ENCODE data around the gene METTL8. TPM values are rescaled to one million over a fixed set of nuclear protein-coding genes. Genes with fewer than 3 reads are reported as not detected.
"Not testable (repeated sequence)": the region's sequence is repeated elsewhere in the genome, so short reads cannot be mapped to it uniquely, and the experiment has no call there.

The METTL8 gene
- total RNA-seq, 1 donor from 2014 or later, result 23.2 TPM

DNA sequence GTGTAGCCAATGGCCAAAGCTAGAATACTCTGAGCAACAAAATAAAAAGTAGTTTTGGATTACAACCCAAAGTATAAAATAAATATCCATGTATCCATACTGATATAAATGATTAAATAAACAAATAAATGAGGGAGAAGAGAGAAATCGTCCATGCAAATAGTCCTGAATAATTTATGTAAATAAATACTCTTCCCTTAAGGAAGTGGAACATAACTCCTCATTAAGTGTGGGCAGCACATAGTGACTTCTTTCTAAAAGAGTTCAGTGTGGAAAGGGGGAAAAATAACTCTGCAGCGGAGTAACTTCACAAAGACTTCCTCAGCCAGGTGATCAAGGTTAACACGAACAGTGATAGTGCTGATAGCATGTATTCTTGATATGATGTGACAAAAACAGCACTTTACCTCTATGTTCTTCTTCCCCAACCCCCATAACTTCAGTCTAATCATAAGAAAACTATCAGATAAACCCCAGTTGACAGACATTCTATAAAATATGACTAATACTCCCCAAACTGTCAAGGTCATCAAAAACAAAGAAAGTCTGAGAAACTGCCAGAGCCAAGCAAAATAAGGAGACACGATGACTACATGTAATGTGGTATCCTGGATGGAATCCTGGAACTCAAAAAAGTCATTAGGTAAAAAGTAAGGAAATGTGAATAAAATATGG is 30.7 kb downstream of the METTL8 start:
- DNase-seq (ENCODE audit: low spot score in 2 of 2), result no peak
- FAIRE-seq, result no peak

DNA sequence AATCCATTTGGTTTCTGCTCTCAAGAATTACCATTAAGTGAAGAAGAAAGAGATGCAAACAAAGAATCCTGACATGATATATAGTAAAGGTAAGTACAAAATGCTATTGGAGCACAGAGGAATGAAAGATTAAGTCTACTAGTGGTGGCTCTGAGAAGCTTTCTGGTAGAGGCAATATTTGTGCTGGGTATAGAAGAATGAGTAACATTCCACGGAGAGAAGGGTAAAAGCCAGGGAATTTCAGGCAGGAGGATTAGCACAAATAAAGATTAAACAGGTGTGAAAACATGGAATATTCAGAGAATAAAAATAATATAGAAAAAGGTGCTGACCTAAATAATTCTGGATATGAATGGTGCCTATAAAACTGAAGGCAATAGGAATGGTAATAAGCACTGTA is 31.8 kb downstream of the METTL8 start:
- FAIRE-seq, result no peak
- DNase-seq (ENCODE audit: low spot score in 2 of 2), result no peak

DNA sequence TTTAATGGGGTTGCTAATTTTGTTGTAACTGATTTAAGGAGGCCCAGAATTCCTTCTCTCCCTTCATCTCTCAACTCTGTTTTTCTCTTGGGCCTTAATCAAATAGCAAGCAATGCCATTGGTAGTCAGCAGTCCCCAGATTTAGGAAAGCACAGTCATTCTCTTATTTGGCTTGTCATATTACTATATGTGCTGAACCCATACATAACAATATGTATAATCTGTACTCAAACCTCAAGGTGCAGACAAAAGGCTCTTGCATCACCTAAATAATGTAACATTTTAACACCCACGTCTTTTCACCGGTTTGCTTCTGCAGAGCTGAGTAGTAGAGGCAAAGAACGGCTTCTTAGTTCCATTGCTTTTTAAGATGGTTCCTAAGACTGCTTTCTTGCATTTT is 33.4 kb downstream of the METTL8 start:
- DNase-seq (ENCODE audit: low spot score in 2 of 2) (no peak), FAIRE-seq (no peak)

DNA sequence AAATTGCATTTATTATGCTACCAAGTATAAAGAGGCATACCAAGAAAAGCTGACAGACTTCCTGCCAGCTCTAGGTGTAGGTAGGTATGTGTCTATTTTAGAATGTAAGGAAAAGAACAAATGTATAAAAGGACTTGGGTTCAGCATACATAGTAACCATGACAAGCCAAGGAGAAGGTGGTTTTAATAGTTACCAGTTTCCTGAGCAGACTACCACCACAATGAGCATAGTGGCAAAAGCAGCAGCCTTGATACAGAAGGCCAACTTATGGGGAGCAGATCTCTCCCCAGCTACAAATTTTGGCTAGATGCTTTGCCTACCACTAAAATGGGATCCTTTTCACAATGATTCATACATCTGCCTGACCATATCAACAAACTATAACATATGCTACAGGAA is 34.5 kb downstream of the METTL8 start:
- FAIRE-seq, result no peak
- DNase-seq (ENCODE audit: low spot score in 2 of 2), result no peak

DNA sequence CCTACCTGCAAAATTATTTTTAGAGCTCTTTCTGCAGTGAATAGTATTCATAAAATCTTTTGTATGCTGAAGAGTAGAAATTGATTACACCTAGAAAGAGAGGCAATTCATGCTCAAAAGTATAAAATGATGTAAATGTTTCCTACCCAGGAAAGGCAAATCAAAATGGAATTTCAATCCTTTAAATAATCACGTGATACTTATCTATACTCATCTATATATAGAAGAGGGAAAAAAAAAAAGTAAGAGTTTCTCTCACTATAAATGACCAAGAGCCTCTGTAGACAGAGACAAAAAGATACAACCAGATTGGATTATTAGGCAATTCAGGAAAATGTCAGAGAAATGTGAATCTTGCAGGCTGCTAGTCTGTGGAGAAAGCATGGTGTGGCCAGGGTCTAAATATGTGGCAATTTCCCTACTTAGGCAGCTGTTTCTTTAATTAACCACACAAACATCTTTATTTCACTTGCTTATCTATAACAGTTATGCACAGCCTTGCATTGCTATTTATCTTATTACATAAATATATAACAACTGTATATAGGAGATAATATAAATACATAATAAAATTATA is 39.5 kb downstream of the METTL8 start:
- FAIRE-seq (no peak), DNase-seq (ENCODE audit: low spot score in 2 of 2) (no peak)

DNA sequence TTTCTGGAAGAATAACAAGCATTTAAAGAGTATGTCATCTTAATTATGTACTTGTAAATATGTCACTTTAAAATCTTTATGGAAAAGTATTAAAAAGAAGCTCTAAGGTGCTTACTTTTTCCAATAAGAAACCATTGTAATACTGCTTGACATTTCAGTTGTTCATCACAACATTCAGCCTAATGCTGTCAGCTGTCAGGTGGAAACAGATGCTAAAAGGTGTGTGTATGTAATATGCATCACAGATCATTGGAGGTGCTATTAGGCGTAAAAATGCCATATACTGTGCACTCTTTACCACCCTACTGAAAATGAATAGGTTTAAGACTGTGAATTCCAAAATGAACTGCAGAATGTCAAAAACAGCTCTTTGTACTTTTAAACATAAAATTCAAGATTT is 40.3 kb downstream of the METTL8 start:
- no peak for FAIRE-seq

DNA sequence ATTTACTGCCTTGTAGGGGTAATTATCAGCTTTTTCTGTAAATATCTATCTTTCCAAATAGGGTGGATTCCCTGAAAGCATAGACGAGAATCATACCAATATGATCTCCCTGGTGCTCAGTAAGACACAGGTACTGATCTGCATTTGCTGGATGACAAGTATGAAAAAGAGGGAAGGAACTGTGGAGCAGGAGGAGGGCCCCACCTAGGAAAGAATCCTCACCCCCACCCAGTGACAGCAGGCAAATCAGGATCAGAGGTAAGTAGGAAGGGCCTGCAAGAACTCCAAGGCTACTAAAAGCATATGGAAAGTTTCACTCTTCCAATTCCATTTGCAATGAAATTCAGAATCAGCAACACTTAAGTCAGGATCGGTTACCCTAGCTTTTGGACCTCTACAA is 42.3 kb downstream of the METTL8 start:
- FAIRE-seq, result no peak
- no peak for DNase-seq (ENCODE audit: low spot score in 2 of 2)

More for the DNA sequence above, 40.3 kb downstream of the METTL8 start:
- no peak for DNase-seq (ENCODE audit: low spot score in 2 of 2)

DNA sequence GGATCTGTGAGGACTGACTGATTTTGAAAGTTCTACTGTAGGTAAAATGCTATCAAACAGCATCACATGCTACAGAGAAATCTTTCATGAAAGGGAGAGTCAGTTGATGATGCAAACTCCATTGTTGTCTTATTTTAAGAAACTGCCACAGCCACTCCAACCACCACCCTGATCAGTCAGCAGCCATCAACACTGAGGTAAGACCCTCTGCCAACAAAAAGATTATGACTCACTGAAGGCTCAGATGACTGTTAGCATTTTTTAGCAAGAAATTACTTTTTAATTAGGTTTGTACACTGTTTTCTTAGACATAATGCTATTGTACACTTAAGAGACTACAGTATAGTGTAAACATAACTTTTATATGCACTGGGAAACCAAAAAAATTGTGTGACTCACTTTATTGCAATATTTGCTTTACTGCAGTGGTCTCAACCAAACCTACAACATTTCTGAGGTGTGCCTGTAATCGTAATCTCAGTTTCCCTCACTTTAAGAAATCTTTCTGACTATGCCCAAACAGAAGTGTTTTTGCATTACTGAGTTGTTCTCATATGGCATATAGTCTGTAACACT is 42.8 kb downstream of the METTL8 start:
- DNase-seq (ENCODE audit: low spot score in 2 of 2) (no peak), FAIRE-seq (no peak)

DNA sequence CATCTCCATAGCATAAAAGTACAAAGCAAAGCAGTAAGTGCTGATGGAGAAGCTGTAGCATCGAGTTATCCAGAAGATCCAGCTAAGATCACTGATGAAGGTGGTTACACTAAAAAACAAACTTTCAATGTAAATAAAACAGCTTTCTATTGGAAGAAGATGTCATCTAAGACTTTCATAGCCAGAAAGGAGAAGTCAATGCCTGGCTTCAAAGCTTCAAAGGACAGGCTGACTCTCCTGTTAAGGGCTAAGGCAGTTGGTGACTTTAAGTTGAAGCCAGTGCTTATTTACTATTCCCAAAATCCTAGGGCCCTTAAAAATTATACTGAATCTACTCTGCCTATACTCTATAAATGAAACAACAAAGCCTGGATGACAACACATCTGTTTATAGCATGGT is 44.0 kb downstream of the METTL8 start:
- DNase-seq (ENCODE audit: low spot score in 2 of 2) (no peak), FAIRE-seq (no peak)

DNA sequence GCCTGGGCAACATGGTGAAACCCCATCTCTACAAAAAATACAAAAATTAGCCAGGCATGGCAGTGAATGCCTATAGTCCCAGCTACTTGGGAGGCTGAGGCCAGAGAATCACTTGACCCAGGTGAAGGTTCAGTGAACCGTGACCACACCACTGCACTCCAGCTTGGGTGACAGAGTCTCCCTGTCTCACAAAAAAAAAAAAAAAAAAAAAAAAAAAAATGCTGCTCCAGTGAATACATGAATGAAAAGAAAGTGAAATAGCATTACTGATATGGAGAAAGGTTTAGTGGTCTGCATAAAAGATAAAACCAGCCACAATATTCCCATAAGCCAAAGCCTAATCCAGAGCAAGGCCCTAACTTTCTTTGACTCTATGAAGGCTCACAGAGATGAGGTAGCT is 44.5 kb downstream of the METTL8 start:
- DNase-seq (ENCODE audit: low spot score in 2 of 2) (no peak), FAIRE-seq (no peak)

DNA sequence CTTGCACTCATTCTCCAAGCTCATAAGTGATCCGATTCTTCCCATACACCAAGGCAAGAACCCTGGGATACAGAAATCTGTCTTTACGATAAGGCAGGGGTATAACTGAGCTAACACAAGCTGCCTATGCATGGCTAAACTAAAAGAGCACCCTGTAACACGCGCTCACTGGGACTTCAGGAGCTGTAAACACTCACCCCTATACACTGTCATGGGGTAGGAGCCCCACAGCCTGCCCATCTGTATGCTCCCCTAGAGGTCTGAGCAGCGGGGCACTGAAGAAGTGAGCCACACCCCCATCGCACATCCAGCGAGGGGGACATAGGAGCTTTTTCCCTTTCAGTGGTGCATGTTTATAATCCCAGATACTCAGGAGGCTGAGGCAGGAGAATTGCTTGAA is 46.7 kb downstream of the METTL8 start:
- no peak for DNase-seq (ENCODE audit: low spot score in 2 of 2)
- no peak for FAIRE-seq

DNA sequence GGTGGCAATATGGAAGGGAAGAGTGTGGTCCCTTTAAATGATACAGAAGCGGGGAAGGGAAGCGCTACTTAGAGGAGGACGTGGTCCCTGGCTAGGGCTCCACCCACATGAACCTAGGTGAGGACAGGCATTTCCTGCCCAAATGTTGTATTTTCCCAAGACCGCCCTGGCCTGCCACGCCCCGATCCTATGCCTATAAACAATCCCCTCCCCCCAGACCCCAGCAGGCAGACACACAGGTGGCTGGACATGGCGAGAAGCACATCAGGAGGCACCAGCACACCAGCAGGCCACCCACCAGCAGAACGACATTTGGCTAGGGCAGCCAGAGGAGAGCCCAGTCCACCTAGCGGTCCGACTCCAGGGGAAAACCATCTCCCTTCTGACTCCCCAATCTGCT is 47.2 kb downstream of the METTL8 start:
- FAIRE-seq, result no peak

DNA sequence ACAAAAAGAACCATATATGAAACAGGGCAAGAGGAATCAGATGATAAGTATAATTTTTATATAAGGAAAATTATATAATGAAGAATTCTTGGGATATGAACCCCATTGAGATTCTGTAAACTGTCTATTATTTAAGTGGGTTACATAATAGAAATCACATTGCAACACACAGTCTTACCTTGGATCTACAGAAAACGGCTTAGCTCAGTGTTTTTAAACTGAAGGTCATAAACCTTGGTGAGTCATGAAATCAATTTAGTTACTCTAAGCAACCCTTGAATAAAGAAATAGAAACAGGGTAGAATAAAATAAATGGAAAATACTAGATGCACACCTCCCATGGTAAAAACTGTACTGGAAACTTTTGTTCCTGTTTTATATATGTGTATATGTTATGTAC is 50.7 kb downstream of the METTL8 start:
- FAIRE-seq (no peak), DNase-seq (ENCODE audit: low spot score in 2 of 2) (no peak)

More for the DNA sequence above, 47.2 kb downstream of the METTL8 start:
- no peak for DNase-seq (ENCODE audit: low spot score in 2 of 2)

DNA sequence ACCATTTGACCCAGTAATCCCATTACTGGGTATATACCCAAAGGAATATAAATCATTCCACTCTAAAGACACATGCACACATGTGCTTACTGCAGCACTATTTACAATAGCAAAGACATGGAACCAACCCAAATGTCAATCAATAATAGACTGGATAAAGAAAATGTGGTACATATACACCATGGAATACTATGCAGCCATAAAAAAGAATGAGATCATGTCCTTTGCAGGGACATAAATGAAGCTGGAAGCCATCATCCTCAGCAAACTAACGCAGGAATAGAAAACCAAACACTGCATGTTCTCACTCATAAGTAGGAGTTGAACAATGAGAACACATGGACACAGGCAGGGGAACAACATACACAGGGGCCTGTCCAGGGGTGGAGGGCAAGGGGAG is 51.6 kb downstream of the METTL8 start:
- not testable (repeated sequence) for DNase-seq (ENCODE audit: low spot score in 2 of 2); FAIRE-seq

DNA sequence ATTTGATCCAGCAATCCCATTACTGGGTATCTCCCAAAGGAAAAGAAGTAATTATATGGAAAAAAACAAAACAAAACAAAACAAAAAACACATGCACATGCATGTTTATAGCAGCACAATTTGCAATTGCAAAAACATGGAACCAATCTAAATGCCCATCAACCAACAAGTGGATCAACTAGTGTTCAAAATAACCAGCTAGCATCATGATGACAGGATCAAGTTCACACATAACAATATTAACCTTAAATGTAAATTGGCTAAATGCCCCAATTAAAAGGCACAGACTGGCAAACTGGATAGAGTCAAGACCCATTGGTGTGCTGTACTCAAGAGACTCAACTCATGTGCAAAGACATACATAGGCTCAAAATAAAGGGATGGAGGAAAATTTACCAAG is 55.9 kb downstream of the METTL8 start:
- not testable (repeated sequence) for FAIRE-seq; DNase-seq (ENCODE audit: low spot score in 2 of 2)

DNA sequence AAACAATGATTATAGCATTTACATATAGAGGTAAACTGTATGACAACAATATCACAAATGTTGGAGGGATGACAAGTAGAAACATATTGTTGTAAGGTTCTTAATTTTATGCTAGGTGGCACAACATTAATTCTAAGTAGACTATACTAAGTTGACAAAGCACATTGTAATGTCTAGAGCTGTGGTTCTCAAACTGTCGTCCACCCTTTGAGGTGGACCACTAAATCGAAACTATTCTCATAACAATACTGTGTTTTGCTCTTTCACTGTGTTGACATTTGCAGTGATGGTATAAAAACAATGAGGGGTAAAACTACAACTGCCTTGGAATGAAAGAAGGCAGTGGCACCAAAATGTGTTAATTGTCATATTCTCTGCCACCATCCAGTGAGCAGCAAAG is 66.1 kb downstream of the METTL8 start:
- FAIRE-seq, result no peak
- DNase-seq (ENCODE audit: low spot score in 2 of 2), result no peak

DNA sequence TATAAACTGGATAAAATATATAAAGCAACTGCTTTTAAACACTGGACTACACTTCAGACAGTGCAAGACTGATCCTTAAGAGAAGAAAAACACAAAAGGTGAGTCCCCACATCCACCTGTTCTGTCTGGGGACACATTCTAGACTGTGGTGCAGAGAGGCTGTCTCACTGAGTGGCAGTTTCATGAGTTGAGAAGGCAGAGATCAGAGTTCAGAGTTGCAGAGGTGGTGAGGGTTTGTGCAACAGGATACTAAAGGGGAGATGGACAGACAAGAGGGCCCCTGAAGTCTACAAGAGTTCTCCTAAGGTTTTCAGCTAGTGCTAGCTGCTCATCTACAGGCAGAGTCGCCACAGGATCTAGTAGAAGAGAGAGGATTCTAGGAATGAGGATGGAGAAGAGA is 68.0 kb downstream of the METTL8 start:
- DNase-seq (ENCODE audit: low spot score in 2 of 2), result no peak
- FAIRE-seq, result no peak

DNA sequence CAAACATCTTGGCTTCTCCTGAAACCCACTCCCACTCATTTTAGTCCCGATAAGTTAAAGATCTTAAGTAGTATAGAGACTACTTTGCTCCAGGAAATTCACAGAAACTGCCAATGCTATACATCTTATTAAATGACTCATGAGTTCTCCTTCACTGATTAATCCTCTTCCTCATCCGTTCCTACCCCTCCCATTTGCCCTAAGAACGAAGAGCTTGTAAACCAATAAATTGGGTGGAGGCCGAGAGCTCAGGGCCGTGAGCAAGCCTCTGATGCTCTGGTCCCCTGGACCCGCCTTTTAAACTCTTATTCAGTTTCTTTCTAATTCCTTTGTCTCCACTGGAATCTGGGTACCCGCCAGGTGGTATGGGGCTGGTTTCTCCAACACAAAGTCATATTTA is 68.6 kb downstream of the METTL8 start:
- no peak for DNase-seq (ENCODE audit: low spot score in 2 of 2)
- no peak for FAIRE-seq

DNA sequence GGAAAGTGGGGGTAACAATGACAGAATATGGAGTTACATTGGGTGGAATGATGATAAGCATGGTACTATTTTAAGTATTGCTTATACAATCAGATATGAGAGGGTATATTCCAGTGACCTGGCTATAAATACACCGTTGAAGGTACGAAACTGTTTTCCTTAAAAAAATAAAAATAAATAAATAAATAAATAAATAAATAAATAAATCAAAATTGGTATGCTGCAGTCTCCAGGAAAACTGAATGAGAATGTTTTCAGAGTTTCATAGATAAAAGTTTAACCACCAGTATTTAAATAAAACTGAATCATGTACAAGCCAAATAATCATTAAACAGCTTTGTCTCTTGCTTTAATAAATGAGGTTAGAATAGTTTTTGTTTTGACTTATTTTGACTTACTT is 71.4 kb downstream of the METTL8 start:
- no peak for DNase-seq (ENCODE audit: low spot score in 2 of 2)
- peak; percentile 42 for FAIRE-seq

DNA sequence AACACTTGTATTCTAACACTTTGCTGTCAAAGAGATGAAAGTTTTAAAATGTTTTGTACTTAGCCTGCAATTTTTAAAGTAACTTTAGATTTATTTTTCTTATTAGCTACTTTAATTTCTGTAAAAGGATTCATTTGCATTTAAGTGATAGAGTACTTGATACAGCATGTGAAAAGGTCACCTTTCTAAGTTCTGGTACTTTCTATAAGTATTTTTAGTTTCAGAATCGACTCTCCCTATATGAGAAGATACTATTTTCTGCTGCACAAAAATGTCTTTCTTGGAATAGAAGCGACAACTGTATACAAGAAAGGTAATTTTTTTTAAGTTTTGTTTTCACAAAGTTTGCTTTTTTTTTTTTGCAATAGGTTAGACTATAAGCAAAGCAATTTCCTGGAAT is 72.9 kb downstream of the METTL8 start:
- FAIRE-seq, result no peak
- DNase-seq (ENCODE audit: low spot score in 2 of 2), result no peak

DNA sequence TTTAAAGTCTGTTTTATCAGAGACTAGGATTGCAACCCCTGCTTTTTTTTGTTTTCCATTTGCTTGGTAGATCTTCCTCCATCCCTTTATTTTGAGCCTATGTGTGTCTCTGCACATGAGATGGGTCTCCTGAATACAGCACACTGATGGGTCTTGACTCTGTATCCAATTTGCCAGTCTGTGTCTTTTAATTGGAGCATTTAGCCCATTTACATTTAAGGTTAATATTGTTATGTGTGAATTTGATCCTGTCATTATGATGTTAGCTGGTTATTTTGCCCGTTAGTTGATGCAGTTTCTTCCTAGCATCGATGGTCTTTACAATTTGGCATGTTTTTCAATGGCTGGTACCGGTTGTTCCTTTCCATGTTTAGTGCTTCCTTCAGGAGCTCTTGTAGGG is 80.0 kb downstream of the METTL8 start:
- not testable (repeated sequence) for FAIRE-seq; DNase-seq (ENCODE audit: low spot score in 2 of 2)

DNA sequence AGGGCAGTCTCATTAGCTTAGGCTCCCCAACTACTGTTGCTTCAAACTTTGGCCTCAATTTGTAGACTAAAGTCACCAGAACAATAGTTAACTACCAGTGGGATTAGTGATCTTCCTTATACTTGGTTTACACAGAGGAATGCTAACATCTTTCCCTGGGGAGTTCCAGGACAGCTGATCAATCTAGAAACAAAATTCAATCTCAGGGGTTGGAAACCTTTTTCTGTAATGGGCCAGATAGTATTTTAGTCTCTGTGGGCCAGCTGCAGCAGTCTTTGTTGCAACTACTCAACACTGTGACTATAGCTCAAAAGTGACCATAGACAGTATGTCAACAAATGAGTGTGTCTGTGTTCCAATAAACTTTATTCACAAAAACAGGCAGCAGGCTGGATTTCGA is 85.7 kb downstream of the METTL8 start:
- FAIRE-seq, result no peak
- no peak for DNase-seq (ENCODE audit: low spot score in 2 of 2)

All from frontal cortex (tissue), 4 donors.